Measurements from ENCODE around the gene PUSL1.
"Not testable (repeated sequence)": the region's sequence is repeated elsewhere in the genome, so short reads cannot be mapped to it uniquely, and the experiment has no call there.

PUSL1 gene

DNA sequence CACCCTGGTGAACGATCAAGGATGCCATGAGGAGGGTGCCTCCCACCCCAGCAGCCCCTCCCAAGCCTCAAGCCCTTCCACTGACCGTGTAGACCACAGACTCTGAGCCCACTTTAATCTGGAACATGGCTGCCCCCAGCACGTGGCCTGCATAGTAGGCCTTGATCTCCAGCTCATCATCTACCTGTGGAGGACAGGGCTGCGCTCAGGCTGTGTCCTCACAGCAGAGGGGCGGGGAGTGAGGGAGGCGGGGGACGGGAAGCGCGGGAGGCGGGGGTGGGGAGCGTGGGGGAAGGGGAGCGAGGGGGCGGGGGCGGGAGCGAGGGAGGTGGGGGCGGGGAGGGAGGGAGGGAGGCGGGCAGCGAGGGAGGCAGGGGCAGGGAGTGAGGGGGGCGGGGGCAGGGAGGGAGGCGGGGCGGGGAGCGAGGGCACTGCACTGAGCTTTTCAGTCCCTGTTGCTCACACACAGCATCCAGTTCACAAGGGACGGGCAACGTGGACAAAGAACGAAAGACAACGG, 7.1 kb downstream of the PUSL1 start:
- Histone ChIP-seq H3K9ac (ENCODE audit: low read length in 5 of 5) (no peak overlapping the region), H3K4me3 (ENCODE audit: low read depth in 1 of 5, low read length in 5 of 5) (no peak overlapping the region), H3K36me3 (ENCODE audit: control insufficient read depth in 5 of 5, insufficient read depth in 5 of 5, low read length in 5 of 5) (peaks cover 0 to 73% (median 66%) of the 10 kb centered on the region in 5 donors), H3K4me1 (ENCODE audit: control insufficient read depth in 5 of 5, insufficient read depth in 5 of 5, low read length in 5 of 5) (peaks cover 0 to under 1% (median 0%) of the 10 kb centered on the region in 5 donors), H3K27me3 (ENCODE audit: control insufficient read depth in 5 of 5, insufficient read depth in 4 of 5, low read length in 5 of 5) (no peaks in the 10 kb centered on the region), H3K9me3 (ENCODE audit: control insufficient read depth in 5 of 5, low read length in 5 of 5) (no peaks in the 10 kb centered on the region), H3K27ac (ENCODE audit: low read depth, low read length) (no peak overlapping the region)

DNA sequence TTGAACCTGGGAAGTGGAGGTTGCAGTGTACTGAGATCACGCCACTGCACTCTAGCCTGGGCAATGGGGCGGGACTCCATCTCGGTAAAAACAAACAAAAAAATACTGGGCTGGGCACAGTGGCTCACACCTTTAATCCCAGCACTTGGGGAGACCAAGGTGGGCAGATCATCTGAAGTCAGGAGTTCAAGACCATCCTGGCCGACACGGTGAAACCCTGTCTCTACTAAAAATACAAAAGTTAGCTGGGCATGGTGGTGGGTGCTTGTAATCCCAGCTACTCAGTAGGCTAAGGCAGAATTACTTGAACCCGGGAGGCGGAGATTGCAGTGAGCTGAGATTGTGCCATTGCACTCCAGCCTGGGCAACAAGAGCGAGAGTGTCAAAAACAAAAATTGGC, 7.8 kb downstream of the PUSL1 start:
- H3K4me1 ChIP-seq (ENCODE audit: control insufficient read depth in 5 of 5, insufficient read depth in 5 of 5, low read length in 5 of 5); H3K27me3 ChIP-seq (ENCODE audit: control insufficient read depth in 5 of 5, insufficient read depth in 4 of 5, low read length in 5 of 5); H3K9ac ChIP-seq (ENCODE audit: low read length in 5 of 5); H3K27ac ChIP-seq (ENCODE audit: low read depth, low read length); H3K9me3 ChIP-seq (ENCODE audit: control insufficient read depth in 5 of 5, low read length in 5 of 5); H3K4me3 ChIP-seq (ENCODE audit: low read depth in 1 of 5, low read length in 5 of 5): not testable (repeated sequence)
- peaks cover 0 to 73% (median 62%) of the 10 kb centered on the region in 5 donors for H3K36me3 ChIP-seq (ENCODE audit: control insufficient read depth in 5 of 5, insufficient read depth in 5 of 5, low read length in 5 of 5)

DNA sequence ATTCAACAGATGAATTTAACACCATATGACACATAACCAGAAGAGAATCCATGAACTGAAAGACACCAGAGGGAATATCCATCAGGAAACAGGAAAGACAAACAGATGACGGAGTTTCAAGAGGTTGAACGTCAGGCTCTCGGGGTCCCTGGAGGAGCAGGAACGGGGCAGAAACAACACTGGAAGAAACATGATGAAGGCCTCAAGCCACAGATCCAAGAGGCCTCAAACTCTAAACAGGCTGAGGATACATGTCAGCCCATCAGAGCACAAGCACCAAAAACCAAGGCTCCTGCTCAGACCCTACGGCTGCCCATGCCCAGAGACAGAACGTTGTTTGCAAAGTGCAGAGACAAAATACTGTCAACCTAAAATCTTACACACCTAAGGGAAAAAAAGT, 9.0 kb downstream of the PUSL1 start:
- H3K36me3 ChIP-seq (ENCODE audit: control insufficient read depth in 5 of 5, insufficient read depth in 5 of 5, low read length in 5 of 5), result peaks cover 0 to 65% (median 52%) of the 10 kb centered on the region in 5 donors
- H3K4me3 ChIP-seq (ENCODE audit: low read depth in 1 of 5, low read length in 5 of 5), result no peak overlapping the region
- H3K9ac ChIP-seq (ENCODE audit: low read length in 5 of 5), result no peak overlapping the region
- no peak overlapping the region for H3K27ac ChIP-seq (ENCODE audit: low read depth, low read length)
- H3K27me3 ChIP-seq (ENCODE audit: control insufficient read depth in 5 of 5, insufficient read depth in 4 of 5, low read length in 5 of 5), result no peaks in the 10 kb centered on the region
- H3K9me3 ChIP-seq (ENCODE audit: control insufficient read depth in 5 of 5, low read length in 5 of 5), result no peaks in the 10 kb centered on the region
- H3K4me1 ChIP-seq (ENCODE audit: control insufficient read depth in 5 of 5, insufficient read depth in 5 of 5, low read length in 5 of 5), result peaks cover 0 to 15% (median 12%) of the 10 kb centered on the region in 5 donors

DNA sequence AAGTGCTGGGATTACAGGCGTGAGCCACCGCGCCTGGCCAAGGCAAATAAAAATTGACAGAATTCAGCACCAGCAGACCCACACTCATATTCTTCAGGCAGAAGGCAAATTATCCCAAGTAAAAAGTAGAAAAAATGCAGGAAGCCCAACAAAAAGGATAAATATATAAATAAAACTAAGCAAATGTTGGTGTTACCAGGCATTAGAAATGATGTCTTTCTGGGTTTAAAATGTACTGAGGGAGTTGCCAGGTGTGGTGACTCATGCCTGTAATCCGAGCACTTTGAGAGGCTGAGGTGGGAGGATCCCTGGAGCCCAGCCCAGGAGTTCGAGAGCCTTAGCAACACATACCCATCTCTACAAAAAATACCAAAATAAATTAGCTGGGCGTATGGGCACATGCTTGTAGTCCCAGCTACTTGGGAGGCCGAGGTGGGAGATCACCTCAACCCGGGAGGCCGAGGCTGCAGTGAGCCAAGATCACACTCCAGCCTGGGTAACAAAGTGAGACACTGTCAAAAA, 9.8 kb downstream of the PUSL1 start:
- no peaks in the 10 kb centered on the region for H3K27me3 ChIP-seq (ENCODE audit: control insufficient read depth in 5 of 5, insufficient read depth in 4 of 5, low read length in 5 of 5)
- H3K36me3 ChIP-seq (ENCODE audit: control insufficient read depth in 5 of 5, insufficient read depth in 5 of 5, low read length in 5 of 5), result peaks cover 0 to 57% (median 45%) of the 10 kb centered on the region in 5 donors
- H3K4me1 ChIP-seq (ENCODE audit: control insufficient read depth in 5 of 5, insufficient read depth in 5 of 5, low read length in 5 of 5), result peaks cover 0 to 22% (median 18%) of the 10 kb centered on the region in 5 donors
- no peak overlapping the region for H3K27ac ChIP-seq (ENCODE audit: low read depth, low read length)
- no peaks in the 10 kb centered on the region for H3K9me3 ChIP-seq (ENCODE audit: control insufficient read depth in 5 of 5, low read length in 5 of 5)
- H3K4me3 ChIP-seq (ENCODE audit: low read depth in 1 of 5, low read length in 5 of 5), result no peak overlapping the region
- H3K9ac ChIP-seq (ENCODE audit: low read length in 5 of 5), result no peak overlapping the region

DNA sequence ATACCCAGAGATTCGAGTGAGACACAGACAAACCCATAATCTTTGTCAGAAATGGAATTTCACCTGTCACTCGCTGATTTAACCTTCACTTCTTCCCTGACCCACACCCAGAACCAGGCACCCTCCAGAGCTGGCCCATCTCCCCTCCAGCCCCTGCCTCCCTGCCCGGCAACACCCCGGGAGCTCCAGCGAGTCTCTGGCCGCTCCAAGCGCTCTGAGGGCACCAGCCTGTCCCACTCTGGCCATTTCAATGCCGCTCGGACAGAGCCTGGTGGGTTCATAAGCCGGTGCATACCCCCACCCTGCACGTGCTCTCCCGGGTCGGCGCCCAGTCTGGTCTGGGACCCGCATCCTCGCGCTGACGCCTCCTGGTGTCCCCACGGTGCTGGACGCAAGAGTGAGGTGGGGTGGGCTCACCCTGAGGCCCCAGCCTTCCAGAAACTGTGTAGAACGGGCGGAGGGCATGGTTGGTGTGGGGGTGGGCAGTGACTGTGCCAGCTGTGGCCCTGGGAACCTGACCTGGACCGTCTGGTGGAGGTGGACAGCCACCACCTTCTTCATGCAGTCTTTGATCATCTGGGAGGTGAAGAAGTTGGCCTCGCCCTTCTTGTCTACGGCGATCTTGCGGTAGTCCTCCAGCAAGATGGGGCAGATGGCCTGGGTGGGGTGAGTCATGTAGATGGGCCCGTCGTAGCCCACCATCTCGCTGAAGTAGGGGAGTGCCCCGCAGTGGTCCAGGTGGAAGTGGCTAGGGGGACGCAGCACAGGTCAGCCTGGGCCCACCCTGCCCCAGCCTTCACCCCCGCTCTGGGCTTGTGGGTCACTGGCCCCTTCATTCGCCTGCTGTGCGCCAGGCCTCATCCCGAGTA, 10.6 kb downstream of the PUSL1 start:
- Histone ChIP-seq H3K36me3 (ENCODE audit: control insufficient read depth in 5 of 5, insufficient read depth in 5 of 5, low read length in 5 of 5) (peaks cover 0 to 49% (median 36%) of the 10 kb centered on the region in 5 donors), H3K4me1 (ENCODE audit: control insufficient read depth in 5 of 5, insufficient read depth in 5 of 5, low read length in 5 of 5) (peaks cover 0 to 26% (median 23%) of the 10 kb centered on the region in 5 donors), H3K9ac (ENCODE audit: low read length in 5 of 5) (no peak overlapping the region), H3K9me3 (ENCODE audit: control insufficient read depth in 5 of 5, low read length in 5 of 5) (no peaks in the 10 kb centered on the region), H3K4me3 (ENCODE audit: low read depth in 1 of 5, low read length in 5 of 5) (no peak overlapping the region), H3K27me3 (ENCODE audit: control insufficient read depth in 5 of 5, insufficient read depth in 4 of 5, low read length in 5 of 5) (no peaks in the 10 kb centered on the region), H3K27ac (ENCODE audit: low read depth, low read length) (no peak overlapping the region)

DNA sequence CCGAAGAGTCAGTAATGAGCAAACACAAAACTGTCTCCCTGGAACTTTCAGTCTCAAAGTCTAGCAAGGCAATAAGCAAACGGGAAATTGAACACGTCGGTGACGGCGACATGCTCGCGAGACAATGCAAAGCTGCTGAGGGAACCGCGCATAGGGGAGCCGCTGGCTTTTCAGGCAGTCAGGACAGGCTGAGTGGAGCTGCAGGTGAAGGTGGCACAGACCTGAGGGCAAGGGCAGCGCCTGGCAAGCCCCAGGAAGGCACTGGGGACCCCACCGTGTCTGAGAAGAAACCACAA, 11.2 kb downstream of the PUSL1 start:
- Histone ChIP-seq H3K27ac (ENCODE audit: low read depth, low read length) (no peak overlapping the region), H3K9me3 (ENCODE audit: control insufficient read depth in 5 of 5, low read length in 5 of 5) (no peaks in the 10 kb centered on the region), H3K36me3 (ENCODE audit: control insufficient read depth in 5 of 5, insufficient read depth in 5 of 5, low read length in 5 of 5) (peaks cover 0 to 43% (median 31%) of the 10 kb centered on the region in 5 donors), H3K4me3 (ENCODE audit: low read depth in 1 of 5, low read length in 5 of 5) (no peak overlapping the region), H3K9ac (ENCODE audit: low read length in 5 of 5) (no peak overlapping the region), H3K27me3 (ENCODE audit: control insufficient read depth in 5 of 5, insufficient read depth in 4 of 5, low read length in 5 of 5) (no peaks in the 10 kb centered on the region), H3K4me1 (ENCODE audit: control insufficient read depth in 5 of 5, insufficient read depth in 5 of 5, low read length in 5 of 5) (peaks cover 0 to 29% (median 23%) of the 10 kb centered on the region in 5 donors)

DNA sequence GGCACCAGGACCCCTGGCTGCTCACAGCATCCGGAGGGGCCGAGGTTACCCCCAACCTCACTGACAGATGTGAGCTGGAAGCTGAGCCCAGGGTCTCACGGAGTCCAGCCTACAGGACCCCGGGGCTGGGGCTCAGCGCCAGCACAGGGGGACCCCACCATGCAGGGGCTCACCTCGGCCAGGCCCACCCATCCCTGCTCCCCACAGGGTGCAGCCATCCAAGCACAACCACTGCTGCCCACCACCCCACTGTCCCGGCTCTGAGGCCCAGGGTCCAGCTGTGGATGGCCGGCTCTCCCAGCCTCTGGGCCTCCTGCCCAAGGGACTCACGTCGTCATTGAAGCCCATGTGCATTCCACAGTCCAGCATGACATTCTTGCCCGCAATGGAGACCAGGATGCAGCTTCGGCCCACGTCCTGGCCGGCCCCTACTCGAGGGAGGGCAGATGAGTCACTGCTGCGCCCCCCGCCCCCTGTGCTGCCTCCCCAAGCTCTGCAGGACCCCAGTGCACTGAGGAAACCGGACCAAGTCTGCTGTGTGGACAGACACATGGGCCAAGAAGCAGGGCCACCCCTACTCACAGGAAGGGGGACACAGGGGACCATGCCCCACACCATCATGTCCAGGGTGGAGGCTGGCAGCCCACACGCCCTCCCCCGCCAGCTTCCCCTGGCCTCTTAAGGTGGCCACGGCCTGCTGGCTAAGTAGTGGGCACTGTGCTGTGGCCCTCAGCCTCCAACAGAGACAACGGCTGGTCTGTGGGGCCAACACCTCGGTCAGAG, 12.5 kb downstream of the PUSL1 start:
- peaks cover 3 to 40% (median 33%) of the 10 kb centered on the region in 5 donors for H3K4me1 ChIP-seq (ENCODE audit: control insufficient read depth in 5 of 5, insufficient read depth in 5 of 5, low read length in 5 of 5)
- peak overlapping the region in 1 of 5 donors; percentile 28 for H3K9ac ChIP-seq (ENCODE audit: low read length in 5 of 5)
- no peak overlapping the region for H3K4me3 ChIP-seq (ENCODE audit: low read depth in 1 of 5, low read length in 5 of 5)
- H3K27ac ChIP-seq (ENCODE audit: low read depth, low read length), result no peak overlapping the region
- no peaks in the 10 kb centered on the region for H3K27me3 ChIP-seq (ENCODE audit: control insufficient read depth in 5 of 5, insufficient read depth in 4 of 5, low read length in 5 of 5)
- H3K9me3 ChIP-seq (ENCODE audit: control insufficient read depth in 5 of 5, low read length in 5 of 5), result no peaks in the 10 kb centered on the region
- H3K36me3 ChIP-seq (ENCODE audit: control insufficient read depth in 5 of 5, insufficient read depth in 5 of 5, low read length in 5 of 5), result peaks cover 0 to 34% (median 23%) of the 10 kb centered on the region in 5 donors

DNA sequence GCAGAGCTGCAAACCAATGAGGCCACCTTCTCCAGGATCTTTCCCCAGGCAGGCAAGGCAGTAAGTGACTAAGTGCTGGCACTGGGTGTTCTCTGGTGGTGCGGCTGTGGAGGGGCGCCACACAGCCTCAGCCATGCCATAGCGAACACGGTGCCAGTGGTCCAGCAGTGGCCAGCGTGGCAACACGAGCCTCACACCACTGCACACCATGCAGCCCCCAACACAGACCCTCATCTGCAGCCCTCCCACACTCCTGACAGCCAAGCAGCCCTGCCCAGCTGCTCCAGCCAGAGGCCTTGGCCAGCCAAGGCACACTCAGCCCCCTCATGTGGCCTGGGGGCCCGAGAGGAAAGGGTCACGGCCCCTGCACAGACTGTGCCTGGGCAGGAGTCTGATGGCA, 13.1 kb downstream of the PUSL1 start:
- no peak overlapping the region for H3K27ac ChIP-seq (ENCODE audit: low read depth, low read length)

DNA sequence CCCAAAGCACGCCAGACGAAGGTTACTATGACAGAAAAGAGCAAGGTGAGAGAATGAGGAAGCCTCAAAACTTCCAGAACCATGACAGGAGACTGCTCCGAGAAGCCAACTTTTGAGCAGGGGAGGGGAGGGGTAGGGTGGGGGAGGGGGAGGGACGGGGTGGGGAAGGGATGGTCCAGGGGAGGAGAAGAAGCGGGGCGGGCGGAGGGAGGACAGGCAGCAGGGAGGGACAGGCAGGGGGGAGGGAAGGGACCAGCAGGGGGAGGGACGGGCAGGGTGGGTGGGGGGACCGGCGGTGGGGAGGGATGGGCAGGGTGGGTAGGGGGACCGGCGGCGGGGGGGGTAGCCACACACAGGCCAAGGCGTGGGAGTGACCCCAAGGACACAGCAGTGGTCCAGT, 14.0 kb downstream of the PUSL1 start:
- peaks cover 0 to 40% (median 26%) of the 10 kb centered on the region in 5 donors for H3K36me3 ChIP-seq (ENCODE audit: control insufficient read depth in 5 of 5, insufficient read depth in 5 of 5, low read length in 5 of 5)
- no peaks in the 10 kb centered on the region for H3K27me3 ChIP-seq (ENCODE audit: control insufficient read depth in 5 of 5, insufficient read depth in 4 of 5, low read length in 5 of 5)
- H3K27ac ChIP-seq (ENCODE audit: low read depth, low read length), result no peak overlapping the region
- no peak overlapping the region for H3K9ac ChIP-seq (ENCODE audit: low read length in 5 of 5)
- H3K4me3 ChIP-seq (ENCODE audit: low read depth in 1 of 5, low read length in 5 of 5), result no peak overlapping the region
- peaks cover 3 to 52% (median 46%) of the 10 kb centered on the region in 5 donors for H3K4me1 ChIP-seq (ENCODE audit: control insufficient read depth in 5 of 5, insufficient read depth in 5 of 5, low read length in 5 of 5)
- no peaks in the 10 kb centered on the region for H3K9me3 ChIP-seq (ENCODE audit: control insufficient read depth in 5 of 5, low read length in 5 of 5)

More for the DNA sequence above, 13.1 kb downstream of the PUSL1 start:
- Histone ChIP-seq H3K4me1 (ENCODE audit: control insufficient read depth in 5 of 5, insufficient read depth in 5 of 5, low read length in 5 of 5) (peaks cover 3 to 46% (median 39%) of the 10 kb centered on the region in 5 donors), H3K36me3 (ENCODE audit: control insufficient read depth in 5 of 5, insufficient read depth in 5 of 5, low read length in 5 of 5) (peaks cover 0 to 31% (median 23%) of the 10 kb centered on the region in 5 donors), H3K9me3 (ENCODE audit: control insufficient read depth in 5 of 5, low read length in 5 of 5) (no peaks in the 10 kb centered on the region), H3K9ac (ENCODE audit: low read length in 5 of 5) (peak overlapping the region in 1 of 5 donors; percentile 28), H3K27me3 (ENCODE audit: control insufficient read depth in 5 of 5, insufficient read depth in 4 of 5, low read length in 5 of 5) (no peaks in the 10 kb centered on the region), H3K4me3 (ENCODE audit: low read depth in 1 of 5, low read length in 5 of 5) (no peak overlapping the region)

Measured in subcutaneous abdominal adipose tissue (tissue), 5 donors.